Measurements from ENCODE around the gene TAF3.
"Not testable (repeated sequence)": the region's sequence is repeated elsewhere in the genome, so short reads cannot be mapped to it uniquely, and the experiment has no call there.

Gene TAF3

GRCh38 chr10:7818295-7819120 lies at the start of gene TAF3:
Gene TAF3 (plus strand): TSS chr10:7818505. CDS start chr10:7818710, 205 bp downstream.
- peak; percentile 60 for DNase-seq

- no peak for DNase-seq
Observed at GRCh38 chr10:7773845-7774801, 44.2 kb upstream of the TAF3 start.

GRCh38 chr10:7776777-7777176 lies 41.5 kb upstream of the TAF3 start:
- DNase-seq, result no peak

GRCh38 chr10:7782194-7782593 lies 36.1 kb upstream of the TAF3 start:
- DNase-seq, result not testable (repeated sequence)

- no peak for DNase-seq
Observed at GRCh38 chr10:7786430-7786829, 31.9 kb upstream of the TAF3 start.

- DNase-seq, result no peak
Observed at GRCh38 chr10:7787150-7787856, 31.0 kb upstream of the TAF3 start.

GRCh38 chr10:7787857-7788638 lies 30.3 kb upstream of the TAF3 start, which contains the start of the genes ATP5F1C and KIN:
Gene ATP5F1C (plus strand): TSS chr10:7788177. CDS start chr10:7788208, 31 bp downstream.
Gene KIN (minus strand): TSS chr10:7787993. CDS start chr10:7787933, 60 bp downstream.
- peak; percentile 81 for DNase-seq

GRCh38 chr10:7788639-7789286 lies 29.5 kb upstream of the TAF3 start:
- no peak for DNase-seq

GRCh38 chr10:7789390-7789789 lies 28.9 kb upstream of the TAF3 start:
- no peak for DNase-seq

GRCh38 chr10:7792541-7792940 lies 25.8 kb upstream of the TAF3 start:
- no peak for DNase-seq

GRCh38 chr10:7794251-7795026 lies 23.9 kb upstream of the TAF3 start:
- no peak for DNase-seq

GRCh38 chr10:7795605-7796004 lies 22.7 kb upstream of the TAF3 start:
- no peak for DNase-seq

GRCh38 chr10:7797582-7797981 lies 20.7 kb upstream of the TAF3 start:
- no peak for DNase-seq

GRCh38 chr10:7802606-7803005 lies 15.7 kb upstream of the TAF3 start:
- no peak for DNase-seq

GRCh38 chr10:7804216-7804615 lies 14.1 kb upstream of the TAF3 start:
- no peak for DNase-seq

GRCh38 chr10:7804741-7805140 lies 13.6 kb upstream of the TAF3 start:
- no peak for DNase-seq

- DNase-seq, result no peak
Observed at GRCh38 chr10:7808686-7809267, 9.5 kb upstream of the TAF3 start.

GRCh38 chr10:7810443-7810842 lies 7.9 kb upstream of the TAF3 start:
- peak; percentile 50 for DNase-seq

GRCh38 chr10:7811000-7811399 lies 7.3 kb upstream of the TAF3 start:
- DNase-seq, result no peak

GRCh38 chr10:7811743-7812142 lies 6.6 kb upstream of the TAF3 start:
- peak; percentile 49 for DNase-seq
